ENCODE measurements around the gene DIAPH3.
"Not testable (repeated sequence)": the region's sequence is repeated elsewhere in the genome, so short reads cannot be mapped to it uniquely, and the experiment has no call there.

The DIAPH3 gene

GRCh38 chr13:60163478-60164233 is at the start of gene DIAPH3:
Gene DIAPH3, minus strand, starts transcription at chr13:60163928. Its CDS starts 162 bp downstream, at chr13:60163766.
- peak; percentile 98 for DNase-seq (ENCODE audit: low spot score)

- DNase-seq (ENCODE audit: low spot score), result no peak
These were observed 49.6 kb upstream of the DIAPH3 start for GRCh38 chr13:60213236-60213744.

GRCh38 chr13:60211548-60211947 is 47.8 kb upstream of the DIAPH3 start:
- no peak for DNase-seq (ENCODE audit: low spot score)

- no peak for DNase-seq (ENCODE audit: low spot score)
These were observed 47.0 kb upstream of the DIAPH3 start for GRCh38 chr13:60210510-60211330.

GRCh38 chr13:60205499-60205898 is 41.8 kb upstream of the DIAPH3 start:
- DNase-seq (ENCODE audit: low spot score), result not testable (repeated sequence)

- DNase-seq (ENCODE audit: low spot score), result no peak
These were observed 37.6 kb upstream of the DIAPH3 start for GRCh38 chr13:60201286-60201685.

- not testable (repeated sequence) for DNase-seq (ENCODE audit: low spot score)
These were observed 32.2 kb upstream of the DIAPH3 start for GRCh38 chr13:60195893-60196292.

GRCh38 chr13:60182907-60183306 is 19.2 kb upstream of the DIAPH3 start:
- DNase-seq (ENCODE audit: low spot score), result no peak

GRCh38 chr13:60178327-60178726 is 14.6 kb upstream of the DIAPH3 start:
- no peak for DNase-seq (ENCODE audit: low spot score)

GRCh38 chr13:60175571-60175970 is 11.8 kb upstream of the DIAPH3 start:
- no peak for DNase-seq (ENCODE audit: low spot score)

- DNase-seq (ENCODE audit: low spot score), result no peak
These were observed 10.4 kb upstream of the DIAPH3 start for GRCh38 chr13:60174113-60174512.

GRCh38 chr13:60172111-60172510 is 8.4 kb upstream of the DIAPH3 start:
- DNase-seq (ENCODE audit: low spot score), result no peak

GRCh38 chr13:60170414-60170813 is 6.7 kb upstream of the DIAPH3 start:
- DNase-seq (ENCODE audit: low spot score), result no peak

- no peak for DNase-seq (ENCODE audit: low spot score)
These were observed 5.7 kb upstream of the DIAPH3 start for GRCh38 chr13:60169239-60170031.

- DNase-seq (ENCODE audit: low spot score), result no peak
These were observed 3.4 kb upstream of the DIAPH3 start for GRCh38 chr13:60167121-60167520.

GRCh38 chr13:60165391-60166099 is 1.8 kb upstream of the DIAPH3 start:
- DNase-seq (ENCODE audit: low spot score), result no peak

- DNase-seq (ENCODE audit: low spot score), result no peak
These were observed 634 bp upstream of the DIAPH3 start for GRCh38 chr13:60164234-60164889.

GRCh38 chr13:60162096-60162495 is 1.6 kb downstream of the DIAPH3 start:
- no peak for DNase-seq (ENCODE audit: low spot score)

- DNase-seq (ENCODE audit: low spot score), result no peak
These were observed 5.4 kb downstream of the DIAPH3 start for GRCh38 chr13:60158321-60158801.

GRCh38 chr13:60155978-60156377 is 7.8 kb downstream of the DIAPH3 start:
- peak; percentile 20 for DNase-seq (ENCODE audit: low spot score)

GRCh38 chr13:60152904-60153303 is 10.8 kb downstream of the DIAPH3 start:
- no peak for DNase-seq (ENCODE audit: low spot score)

All from AG20443 (cell line).